Measurements from ENCODE around the gene UHRF2.

GRCh38 chr9:6449645-6450044 is 36.6 kb downstream of the UHRF2 start:
- TF ChIP-seq SUZ12 (IDR thresholded peaks at IDR 0.05; ENCODE audit: extremely low read depth, insufficient read depth, insufficient read length) (no peak), ZNF274 (IDR thresholded peaks at IDR 0.05; ENCODE audit: low read depth, low read length) (no peak), YY1 (IDR thresholded peaks at IDR 0.05; ENCODE audit: insufficient read depth, insufficient read length) (no peak)
